CD4-positive, alpha-beta T cell treated with Interleukin-2 at 100 ng/mL for 4 hours (primary cell): ENCODE data around the gene CXCL12.

Source experiments
- DNase-seq: peaks from one replicate; pipeline ENCODE4 v3.0.0-alpha.2; 2020; ENCODE audit warnings: low spot score

CXCL12 gene

DNA sequence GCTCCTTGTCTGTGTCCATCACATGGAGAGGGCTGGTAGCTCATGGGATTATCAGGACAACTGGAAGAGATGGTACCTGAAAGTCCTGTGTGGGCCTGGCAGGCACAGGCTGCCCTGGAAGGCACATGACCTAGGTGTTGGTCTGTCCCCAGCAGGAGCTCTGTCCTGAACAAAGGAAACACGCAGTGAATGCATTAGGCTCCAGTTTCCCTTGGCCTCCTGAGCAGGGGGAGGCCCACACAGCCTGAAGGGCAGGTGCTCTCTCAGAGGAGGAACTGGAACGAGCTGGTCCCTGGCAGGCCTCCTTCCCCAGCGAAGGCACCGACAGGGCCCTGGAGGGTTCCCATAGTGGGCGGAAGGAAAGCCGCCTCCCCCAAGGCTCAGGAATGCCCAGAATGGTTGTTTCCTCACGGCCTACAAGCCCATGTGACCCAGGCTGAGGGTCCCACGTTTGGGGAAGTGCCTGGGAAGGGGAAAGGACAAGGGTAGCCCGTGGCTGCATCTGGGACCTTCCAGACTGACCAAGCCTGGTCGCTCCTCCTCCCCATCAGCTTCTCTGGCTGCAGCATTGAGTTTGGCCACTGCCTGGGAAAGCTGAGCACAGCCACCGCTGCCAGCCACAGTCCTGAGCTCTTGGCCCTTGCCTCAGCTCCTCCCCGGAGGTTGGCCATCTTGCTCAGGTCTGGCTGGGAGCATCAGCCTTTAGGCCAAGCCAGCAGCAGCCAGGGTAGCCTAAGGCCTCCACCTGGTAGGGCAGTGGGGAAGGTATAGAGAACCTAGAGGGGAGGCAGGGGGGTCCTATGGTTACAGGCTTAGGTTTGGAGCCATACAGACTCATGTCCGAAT lies 21.8 kb downstream of the CXCL12 start:
- DNase-seq = no peak

DNA sequence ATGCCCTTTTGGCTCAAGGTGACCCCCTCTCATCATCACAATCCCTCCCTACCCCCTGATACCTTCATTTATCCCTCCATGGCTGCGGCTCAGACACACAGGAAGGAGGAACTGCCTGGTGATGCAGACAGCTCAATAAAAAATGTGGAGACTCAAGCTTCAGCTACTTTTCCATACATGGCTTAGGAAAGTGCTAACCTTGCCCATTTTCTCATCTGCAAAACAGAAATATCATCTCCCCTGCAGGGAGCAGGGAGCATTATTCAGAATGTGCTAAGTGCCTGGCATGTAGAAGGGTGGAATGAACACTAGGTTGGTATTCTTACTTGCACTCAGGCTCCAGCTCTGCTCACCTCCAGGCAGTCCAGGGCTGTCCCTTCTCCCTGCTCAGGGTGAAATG lies 23.8 kb downstream of the CXCL12 start:
- DNase-seq = no peak

GRCh38 chr10:44358080-44358771 lies 26.7 kb downstream of the CXCL12 start:
- DNase-seq = no peak

GRCh38 chr10:44357023-44357540 lies 27.8 kb downstream of the CXCL12 start:
- DNase-seq = no peak

DNA sequence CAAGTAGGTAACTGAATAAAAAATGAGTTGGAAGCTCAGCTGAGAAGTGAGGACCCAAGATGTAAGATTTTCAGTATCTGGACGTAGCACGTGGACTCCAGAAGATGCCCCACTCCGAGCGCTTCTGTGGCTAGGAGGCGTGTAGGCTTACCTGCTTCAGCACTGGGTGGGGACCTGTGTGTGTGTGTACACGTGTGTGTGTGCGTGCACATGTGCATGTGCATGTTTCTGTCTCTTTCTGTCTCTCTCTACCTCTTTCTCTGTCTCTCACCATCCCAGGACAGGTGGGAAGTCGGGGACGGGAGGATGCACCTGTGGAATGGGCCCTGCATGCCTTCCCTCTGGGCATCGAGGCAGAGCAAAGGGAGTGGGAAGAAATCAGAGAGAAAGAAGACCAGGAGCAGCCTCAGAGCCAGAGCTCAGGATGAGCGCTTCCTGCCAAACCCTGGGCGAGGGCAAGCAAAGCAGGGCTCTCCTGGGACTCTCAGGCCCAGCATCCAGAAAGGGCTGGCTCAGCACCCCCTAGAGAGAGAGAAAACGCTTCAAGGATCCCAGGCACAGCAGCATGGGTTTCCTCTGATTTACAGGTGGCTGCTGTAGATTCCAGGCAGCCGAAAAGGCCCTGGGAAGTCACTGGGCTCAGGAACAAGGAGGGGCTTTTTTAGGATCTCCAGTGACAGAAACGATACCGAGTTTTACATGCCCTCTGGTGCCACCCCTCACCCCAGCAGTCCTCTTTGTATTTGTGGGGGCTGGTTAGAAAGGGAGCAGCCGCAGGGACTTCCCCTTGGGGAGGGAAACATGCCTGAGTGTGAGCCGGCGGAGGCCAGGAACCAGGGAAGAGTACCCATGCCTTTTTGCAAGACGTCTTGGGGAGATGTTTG lies 28.5 kb downstream of the CXCL12 start:
- DNase-seq = no peak

GRCh38 chr10:44355630-44356029 lies 29.3 kb downstream of the CXCL12 start:
- no peak for DNase-seq

GRCh38 chr10:44354771-44355170 lies 30.1 kb downstream of the CXCL12 start:
- DNase-seq = no peak

GRCh38 chr10:44353721-44354120 lies 31.2 kb downstream of the CXCL12 start:
- DNase-seq = no peak

- DNase-seq = no peak
Measured at GRCh38 chr10:44353128-44353390, 31.8 kb downstream of the CXCL12 start.

DNA sequence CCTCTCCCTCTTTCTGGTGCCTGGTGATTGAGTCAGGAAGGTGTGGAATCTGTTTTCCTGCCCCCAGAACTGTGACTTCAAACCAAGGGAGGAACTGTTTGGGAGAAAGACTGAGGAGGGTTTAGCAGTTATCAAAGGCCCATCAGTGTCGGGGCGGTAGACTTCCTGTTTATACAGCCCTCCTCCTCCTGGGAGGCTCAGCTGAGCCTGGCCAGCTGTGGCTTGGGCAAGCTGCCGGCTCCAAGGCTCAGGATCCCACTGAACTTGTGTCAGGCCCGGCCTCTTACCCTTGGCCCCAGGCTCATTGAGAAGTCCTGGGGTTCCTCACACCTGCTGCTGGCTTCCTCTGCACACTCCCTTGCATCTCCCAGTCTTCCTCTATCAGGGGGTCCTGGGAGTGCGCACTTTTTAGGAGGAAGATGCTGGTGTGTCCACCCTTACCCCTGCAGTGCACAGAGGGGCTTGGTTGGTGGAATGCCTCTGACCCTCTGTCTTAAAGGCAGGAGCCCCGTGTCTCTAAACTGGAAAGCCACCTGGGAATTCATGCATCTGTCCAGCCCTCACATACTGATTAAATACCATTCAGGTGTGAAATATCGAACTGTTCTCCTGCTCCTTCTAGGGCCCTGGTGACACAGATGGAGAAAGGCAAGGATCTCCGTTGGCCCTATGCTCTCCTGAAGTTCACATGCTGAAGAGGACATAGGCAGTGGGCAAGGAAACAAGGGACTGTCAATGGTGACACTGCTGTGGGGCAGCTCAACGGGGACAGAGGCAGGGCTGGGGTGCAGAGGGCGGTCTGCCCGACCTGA lies 32.4 kb downstream of the CXCL12 start:
- DNase-seq = no peak

DNA sequence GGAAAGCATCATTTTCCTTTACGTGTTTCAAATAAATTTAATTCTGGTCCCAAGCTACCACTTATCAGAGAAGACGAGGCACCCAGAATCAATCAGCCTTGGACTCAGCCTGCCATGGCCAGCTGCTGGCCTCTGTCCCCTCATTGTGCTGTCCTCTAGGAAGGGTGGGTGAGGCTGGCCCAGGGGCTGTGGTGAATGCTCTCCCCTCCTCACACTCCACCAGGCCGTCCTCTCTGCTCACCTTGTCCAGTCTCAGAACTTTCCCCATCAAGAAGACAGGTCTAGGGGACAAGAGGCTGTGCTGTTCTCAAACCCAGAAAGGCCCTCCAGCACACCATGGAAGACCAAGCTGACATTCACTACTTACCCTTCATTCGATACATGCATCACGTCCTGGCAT lies 36.4 kb downstream of the CXCL12 start:
- no peak for DNase-seq

DNA sequence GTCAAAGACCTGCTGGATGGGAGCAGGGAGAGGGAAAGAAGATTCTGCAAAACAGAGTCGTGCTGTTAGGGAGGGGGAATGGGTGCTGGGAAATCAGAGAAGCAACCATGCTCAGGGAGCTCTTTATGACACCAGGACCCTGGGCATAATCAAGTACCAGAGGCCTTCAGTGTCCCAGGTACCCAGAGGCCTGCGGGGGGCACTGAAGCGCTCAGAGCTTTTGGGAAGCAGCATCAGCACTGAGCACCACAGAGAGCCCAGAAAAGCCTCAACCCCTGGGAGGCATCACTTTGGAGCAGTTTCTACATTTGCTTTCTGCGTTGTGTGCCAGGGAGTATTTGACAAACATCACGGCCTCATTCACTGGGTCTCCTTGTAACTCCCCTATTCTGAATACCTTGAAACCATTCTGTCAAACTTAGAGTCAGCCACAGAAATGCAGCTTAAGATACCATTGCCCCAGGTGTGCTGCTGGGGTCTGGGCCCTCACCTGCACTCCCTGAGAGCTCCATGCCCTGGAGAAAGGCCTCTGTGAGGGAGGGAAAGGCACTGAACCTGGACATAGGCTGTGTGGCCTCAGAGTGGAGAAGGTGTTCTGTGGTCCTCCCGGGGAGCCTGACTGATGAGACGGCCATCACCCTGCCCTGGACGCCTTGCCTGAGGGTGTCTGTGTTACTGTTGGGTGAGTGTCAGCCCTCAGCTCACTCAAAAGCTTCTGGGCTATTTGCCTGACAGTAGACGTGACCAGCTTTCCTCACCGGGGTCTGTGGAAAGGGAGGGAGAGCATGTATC lies 37.1 kb downstream of the CXCL12 start:
- no peak for DNase-seq

GRCh38 chr10:44344727-44345126 lies 40.2 kb downstream of the CXCL12 start:
- DNase-seq = no peak

- no peak for DNase-seq
Measured at GRCh38 chr10:44343843-44344242, 41.1 kb downstream of the CXCL12 start.

GRCh38 chr10:44341886-44342285 lies 43.0 kb downstream of the CXCL12 start:
- no peak for DNase-seq

DNA sequence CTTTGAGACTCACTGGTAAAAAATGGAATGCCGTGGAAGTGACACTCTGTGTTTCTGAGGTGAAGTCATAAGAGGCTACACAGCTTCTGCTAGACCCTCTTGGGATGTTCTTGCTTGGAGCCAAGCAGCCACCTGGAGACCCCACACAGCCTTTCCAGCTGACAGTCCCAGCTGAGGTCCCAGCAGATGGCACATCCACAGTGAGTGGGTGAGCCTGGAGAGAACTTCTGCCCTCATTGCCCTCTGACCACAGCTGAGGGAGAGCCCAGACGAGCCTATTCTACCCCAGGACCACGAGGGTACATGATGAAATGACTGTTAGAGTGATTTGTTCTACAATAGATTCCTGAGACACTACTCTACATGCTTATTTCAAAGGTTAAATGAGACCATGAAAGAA lies 44.3 kb downstream of the CXCL12 start:
- DNase-seq = no peak

- no peak for DNase-seq
Measured at GRCh38 chr10:44339218-44339617, 45.7 kb downstream of the CXCL12 start.

GRCh38 chr10:44337081-44337480 lies 47.8 kb downstream of the CXCL12 start:
- no peak for DNase-seq

DNA sequence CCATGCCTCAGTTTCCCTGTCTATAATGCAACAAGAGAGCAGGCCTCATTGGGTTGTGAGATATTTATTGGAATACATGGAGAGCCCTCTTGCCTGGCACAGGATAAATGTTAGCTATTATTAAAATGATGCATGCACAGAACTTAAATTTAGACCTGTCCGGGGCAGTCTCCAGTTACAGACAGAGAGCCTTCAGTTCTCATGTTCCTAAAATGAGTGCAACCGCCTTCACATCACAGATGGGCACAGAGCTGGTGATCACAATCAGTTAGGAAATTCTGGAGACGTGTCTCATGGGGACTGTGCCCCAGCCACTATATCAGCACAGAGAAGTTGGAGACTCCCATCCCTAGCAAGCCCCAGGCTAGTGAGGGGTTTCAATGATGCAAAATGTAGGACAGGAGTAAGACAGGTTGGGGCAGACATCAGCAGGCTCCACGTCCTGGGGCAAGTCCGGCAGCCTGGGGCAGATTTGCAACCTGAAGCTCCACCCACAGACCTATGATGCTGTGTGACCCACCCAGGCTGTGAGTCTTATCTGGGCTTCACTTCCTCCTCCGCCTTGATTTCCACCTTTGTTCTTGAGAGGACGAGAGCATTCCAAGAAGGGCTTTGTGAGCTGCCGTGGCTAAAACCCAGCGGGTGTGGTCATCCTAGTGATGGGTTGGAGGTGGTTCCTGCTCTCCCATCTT lies 49.4 kb downstream of the CXCL12 start:
- no peak for DNase-seq

DNA sequence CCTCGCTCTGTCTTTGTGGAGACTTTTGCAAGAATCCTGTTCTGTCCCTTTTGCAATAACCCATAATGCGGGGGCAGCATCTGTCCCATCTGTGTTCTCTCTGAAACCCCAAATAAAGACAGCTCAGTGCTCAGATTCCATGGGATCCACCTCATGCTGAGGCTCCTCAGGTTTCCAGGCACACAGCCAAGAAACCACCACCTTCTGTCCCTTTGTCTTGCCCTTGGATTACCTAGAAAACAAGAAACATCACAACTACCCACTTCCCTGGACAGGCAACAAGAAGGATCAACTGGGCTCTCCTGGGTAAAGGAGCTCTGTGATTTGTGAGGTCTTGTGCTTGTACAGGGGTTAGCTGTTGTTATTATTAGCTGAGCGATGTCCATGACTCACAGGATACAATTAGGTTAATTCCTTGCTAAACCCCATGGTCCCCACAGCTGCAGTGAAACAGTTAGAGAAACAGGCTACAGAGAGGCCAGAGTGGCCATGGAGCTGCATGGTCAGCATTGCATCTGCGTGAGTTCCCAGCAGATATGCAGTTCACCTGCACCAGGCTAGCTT lies 50.2 kb downstream of the CXCL12 start:
- DNase-seq = no peak
